ENCODE measurements around the gene DDX21.
A peak's percentile ranks its signal among the peaks of the same experiment; 100 is the strongest.
"Not testable (repeated sequence)": the region's sequence is repeated elsewhere in the genome, so short reads cannot be mapped to it uniquely, and the experiment has no call there.

The DDX21 gene

DNA sequence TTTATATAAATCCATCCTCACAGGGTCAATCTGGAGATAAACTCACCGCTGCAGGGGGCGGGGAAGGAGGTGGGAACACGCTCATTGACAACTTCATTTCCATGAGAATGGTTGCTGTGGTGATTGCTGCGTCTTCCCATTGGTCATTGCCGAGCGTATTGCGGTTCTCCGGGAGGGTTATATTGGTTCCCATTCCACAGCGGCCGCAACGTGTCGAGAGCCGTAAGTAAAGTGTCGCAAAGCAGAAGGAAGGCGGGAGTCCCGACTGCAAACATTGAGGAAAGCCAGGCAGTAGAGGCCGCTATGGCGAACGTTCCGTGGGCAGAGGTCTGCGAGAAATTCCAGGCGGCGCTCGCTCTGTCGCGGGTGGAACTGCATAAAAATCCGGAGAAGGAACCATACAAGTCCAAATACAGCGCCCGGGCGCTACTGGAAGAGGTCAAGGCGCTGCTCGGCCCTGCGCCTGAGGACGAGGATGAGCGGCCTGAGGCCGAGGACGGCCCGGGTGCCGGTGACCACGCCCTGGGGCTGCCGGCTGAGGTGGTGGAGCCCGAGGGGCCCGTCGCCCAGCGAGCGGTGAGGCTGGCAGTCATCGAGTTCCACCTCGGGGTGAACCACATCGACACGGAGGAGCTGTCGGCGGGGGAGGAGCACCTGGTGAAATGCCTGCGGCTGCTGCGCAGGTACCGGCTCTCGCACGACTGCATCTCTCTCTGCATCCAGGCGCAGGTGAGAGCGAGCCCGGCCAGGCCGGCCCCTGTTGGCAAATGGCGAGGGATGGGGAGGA is 32.8 kb downstream of the DDX21 start, which contains the start of gene KIFBP:
Gene KIFBP (plus strand): TSS at position 274 of the 787 bp plus-strand sequence. CDS start 30 bp downstream, at position 304.
- peak; percentile 45 to 58 for DNase-seq (ENCODE audit: low read depth in 2 of 2)

DNA sequence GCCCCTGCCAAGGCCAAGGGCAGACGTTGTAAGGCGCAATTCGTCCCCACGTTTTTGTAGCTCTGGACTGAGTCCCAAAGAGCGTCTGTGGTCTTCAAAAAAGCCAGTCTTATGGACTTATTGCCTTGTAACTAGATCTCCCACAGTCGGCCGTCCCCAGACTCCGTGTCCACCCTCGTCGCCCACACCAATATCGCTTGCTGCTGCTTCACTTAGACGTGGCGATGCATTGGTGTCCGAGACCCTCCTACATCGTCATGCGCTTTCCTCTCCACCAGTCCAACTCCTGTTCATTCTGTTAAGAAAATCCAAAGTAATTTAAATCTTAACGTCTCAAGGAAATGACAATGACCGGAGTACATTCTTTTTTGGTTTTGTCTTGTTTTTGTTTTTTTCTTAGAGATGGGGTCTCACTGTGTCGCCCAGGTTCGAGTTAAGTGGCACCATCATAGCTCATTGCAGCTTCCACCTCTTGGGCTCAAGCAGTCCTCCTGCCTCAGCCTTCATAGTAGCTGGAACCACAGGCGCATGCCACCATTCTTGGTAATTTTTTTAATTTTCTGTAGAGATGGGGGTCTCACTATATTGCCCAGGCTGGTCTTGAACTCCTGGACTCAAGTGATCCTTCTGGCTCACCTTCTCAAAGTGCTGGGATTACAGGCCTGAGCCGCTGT is 33.5 kb downstream of the DDX21 start:
- DNase-seq (ENCODE audit: low read depth in 2 of 2): no peak

DNA sequence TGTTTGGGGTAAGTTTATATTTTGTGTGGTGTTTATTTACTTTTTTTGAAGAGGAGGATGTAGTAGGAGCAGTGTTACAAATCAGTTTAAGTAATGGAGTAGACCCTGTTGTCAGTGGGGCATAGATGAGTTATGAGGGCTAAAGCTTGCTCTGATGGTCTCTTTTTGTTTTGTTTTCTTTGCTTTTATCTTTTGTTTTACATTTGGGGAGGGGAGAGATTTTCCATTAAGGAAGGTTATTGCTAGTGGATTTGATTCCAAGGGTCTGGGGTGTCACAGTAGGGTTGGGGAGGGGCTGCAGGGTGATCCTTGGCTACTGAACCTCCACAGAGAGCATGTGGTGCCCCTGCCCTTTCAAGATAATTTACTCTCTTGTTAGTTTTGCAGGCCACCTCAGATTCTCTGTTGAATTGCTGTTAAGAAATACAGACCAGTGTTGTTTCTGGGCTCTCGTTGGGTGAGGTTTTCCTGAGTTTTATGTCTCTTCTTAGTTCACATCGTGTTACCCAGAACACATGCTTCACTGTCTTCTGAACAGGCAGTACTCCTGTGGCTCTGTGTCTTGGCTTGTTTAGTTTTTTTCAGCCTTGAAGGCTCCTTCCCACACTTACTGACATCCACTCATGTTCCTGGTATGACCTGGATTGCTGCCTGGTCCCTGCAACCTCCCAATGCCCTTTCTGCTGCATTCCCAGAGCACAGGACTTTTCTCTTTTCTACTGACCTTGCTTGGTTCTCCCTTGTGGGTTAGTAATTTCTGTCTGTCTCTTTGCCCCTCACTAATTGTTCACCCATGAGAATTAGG is 36.9 kb downstream of the DDX21 start:
- DNase-seq (ENCODE audit: low read depth in 2 of 2): no peak

DNA sequence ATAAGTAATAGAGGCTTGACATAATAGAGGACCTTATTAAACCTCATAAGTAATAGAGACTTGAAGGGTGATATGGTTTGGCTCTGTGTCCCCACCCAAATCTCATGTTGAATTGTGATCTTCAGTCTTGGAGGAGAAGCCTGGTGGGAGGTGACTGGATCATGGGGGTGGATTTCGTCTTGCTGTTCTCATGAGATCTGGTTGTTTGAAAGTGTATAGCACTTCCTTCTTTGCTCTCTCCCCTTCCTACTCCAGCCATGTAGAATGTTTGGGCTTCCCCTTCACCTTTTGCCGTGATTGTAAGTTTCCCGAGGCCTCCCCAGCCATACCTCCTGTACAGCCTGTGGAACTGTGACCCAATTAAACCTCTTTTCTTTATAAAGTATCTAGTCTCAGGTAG is 41.2 kb downstream of the DDX21 start:
- no peak for DNase-seq (ENCODE audit: low read depth in 2 of 2)

DNA sequence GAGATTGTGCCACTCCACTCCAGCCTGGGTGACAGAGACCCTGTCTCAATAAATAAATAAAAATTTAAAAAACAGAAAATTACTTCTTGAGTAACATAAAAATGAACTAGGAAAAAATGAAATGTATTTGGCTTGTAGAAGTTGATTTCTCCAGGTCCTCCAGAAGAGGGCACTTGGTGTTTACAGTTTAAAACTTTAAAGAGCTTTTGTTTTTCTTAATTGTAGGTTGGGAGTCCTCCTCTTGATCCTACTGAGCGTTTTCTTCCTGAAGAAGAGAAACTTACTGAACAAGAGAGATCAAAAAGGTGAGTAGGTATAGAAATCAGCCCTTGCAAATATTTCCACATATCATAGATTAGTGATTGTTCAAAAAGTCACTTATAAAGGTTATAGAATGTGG is 48.9 kb downstream of the DDX21 start:
- DNase-seq (ENCODE audit: low read depth in 2 of 2): no peak

DNA sequence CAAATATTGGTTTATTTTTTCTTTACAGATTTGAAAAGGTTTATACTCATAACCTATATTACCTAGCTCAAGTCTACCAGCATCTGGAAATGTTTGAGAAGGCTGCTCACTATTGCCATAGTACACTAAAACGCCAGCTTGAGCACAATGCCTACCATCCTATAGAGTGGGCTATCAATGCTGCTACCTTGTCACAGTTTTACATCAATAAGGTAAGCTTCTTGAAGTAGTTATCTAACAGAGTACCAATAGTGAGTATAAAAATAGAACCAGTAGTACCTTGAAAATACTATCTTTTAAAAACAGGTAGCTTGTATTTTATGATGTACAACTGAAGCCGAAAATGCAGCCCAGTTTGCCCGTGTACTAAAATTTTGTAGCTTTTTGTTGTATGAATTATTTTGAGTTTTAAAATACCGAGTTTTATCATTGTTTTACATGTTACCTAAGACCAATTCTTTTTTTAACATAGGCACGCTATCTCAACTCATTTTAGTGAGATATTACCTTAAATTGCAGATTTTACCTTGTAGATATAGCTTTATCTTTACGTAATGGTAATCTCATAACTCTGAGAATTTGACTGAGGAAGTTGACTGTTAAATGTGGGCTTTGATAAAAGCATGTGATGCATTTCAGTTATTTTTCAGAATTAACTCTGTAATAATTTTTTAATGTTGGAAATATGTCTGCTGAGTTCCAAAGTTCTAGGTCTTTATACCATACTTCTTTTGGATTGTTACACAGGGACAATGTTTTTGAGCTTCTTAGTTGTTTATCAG is 49.9 kb downstream of the DDX21 start:
- no peak for DNase-seq (ENCODE audit: low read depth in 2 of 2)

DNA sequence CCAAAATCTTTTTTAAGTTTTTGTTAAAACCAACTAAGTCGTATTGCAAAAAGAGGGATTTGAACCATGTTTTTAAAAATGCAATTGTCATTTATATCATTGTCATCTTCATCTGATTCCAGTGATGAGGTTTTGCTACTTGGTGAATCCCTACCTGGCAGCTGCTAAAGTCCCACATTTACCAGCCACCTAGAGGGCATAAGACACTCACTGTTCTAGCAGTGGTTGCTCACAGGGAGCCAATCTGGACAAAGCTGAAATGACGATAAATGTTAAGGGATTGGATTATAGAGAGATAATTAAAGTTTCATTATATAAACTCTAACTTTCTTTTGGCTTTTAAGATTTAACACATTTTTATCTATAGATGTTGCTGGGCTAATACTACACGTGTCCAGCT is 51.3 kb downstream of the DDX21 start:
- DNase-seq (ENCODE audit: low read depth in 2 of 2): no peak

DNA sequence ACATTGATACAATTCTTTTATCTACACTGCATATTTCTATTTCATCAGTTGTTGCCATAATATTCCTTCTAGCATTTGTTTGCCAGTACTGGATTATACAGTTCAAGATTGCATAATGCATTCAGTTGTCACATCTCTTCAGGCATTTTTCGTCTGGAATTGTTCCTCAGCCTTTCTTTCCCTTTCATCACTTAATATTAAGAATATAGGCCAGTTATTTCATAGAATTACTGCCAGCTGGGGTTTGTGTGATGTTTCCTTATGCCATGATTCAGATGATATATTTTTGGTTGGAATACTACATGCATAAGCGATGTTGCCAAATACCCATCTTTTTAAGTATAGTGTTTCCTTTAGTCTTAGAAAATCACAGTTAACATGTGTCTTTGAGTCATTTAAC is 53.4 kb downstream of the DDX21 start:
- no peak for DNase-seq (ENCODE audit: low read depth in 2 of 2)

DNA sequence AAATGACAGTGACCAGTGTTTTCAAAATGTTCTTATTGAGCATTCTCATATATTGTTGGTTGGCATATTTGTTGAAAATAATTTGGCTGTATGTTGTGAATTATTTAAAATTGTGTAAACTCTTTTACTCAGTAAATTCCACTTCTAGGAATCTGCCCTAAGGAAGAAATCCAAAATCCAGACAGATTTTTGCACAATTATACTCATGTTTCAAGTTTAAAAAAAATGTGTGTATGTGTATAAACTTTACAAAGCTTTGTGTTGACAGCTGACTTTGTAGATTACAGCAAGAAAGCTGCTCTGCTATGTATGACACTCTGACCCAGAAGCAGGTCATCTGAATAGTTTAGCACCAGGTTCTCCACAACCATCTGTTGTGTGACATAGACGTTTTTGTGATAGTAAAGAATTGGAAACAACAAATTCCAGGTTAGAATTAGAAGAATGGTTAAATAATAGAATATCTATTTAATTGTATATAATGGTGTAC is 54.2 kb downstream of the DDX21 start:
- DNase-seq (ENCODE audit: low read depth in 2 of 2): no peak

DNA sequence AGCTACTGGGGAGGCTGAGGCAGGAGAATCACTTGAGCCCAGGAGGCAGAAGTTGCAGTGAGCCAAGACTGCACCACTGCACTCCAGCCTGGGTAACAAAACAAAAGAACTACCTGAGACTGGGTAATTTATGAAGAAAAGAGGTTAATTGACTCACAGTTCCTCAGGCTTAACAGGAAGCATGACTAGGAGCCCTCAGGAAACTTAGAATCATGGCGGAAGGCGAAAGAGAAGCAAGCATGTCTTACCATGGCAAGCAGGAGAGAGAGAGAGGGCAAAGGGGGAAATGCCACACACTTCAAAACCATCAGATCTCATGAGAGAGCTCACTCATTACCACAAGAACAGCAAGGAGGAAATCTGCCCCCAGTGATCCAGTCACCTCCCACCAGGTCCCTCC is 56.8 kb downstream of the DDX21 start:
- DNase-seq (ENCODE audit: low read depth in 2 of 2): not testable (repeated sequence)

DNA sequence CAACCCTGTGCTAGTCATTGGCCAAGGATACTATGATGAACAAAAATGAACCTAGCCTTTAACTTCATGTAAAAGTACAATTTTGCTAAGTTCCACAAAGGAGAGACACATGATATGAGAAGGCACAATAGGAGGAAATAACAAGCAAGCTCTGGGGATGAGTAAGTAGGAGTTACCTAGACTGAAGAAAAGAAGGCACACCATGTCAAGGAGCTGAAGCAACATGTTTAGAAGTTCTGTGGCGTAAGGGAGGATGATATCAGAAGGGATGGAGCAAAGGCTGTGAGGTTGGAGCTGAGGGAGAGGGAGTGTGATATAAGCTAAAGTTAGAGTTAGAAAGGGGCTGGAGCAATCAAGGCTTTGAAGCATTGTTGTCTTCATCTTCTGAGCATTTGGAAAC is 58.2 kb downstream of the DDX21 start:
- DNase-seq (ENCODE audit: low read depth in 2 of 2): no peak

DNA sequence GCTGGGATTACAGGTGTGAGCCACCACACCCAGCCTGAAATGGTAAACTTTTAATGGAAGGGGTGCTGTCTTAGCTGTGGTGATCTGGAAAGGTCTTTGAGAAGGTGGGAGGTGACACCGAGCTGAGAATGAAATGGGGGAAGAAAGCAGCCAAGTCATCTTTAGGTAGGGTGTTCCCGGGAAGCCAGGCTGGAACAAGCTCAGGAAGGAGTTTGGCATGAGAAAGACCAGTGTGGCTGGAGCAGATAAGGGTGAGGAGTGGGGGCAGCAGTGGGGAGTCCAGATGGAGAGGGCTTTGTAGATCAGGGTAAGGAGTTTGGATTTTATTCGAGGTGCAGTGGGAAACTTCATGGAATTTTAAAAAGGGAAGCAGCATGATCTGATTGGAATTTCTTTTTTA is 62.6 kb downstream of the DDX21 start:
- DNase-seq (ENCODE audit: low read depth in 2 of 2): no peak

DNA sequence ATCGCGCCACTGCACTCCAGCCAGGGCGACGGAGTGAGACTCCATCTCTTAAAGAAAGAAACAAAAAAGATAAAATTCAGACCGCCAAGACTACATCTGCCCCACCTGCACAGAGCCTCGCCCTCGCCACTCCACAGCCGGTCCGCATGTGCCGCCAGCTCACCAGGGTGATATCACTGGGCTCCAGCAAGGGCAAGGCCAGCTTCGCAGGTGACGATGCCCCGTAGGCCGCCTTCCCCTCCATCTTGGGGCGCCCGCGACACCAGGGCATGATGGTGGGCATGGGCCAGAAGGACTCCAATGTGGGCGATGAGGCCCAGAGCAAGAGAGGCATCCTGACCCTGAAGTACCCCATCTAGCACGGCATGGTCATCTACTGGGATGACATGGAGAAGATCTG is 66.6 kb downstream of the DDX21 start:
- no peak for DNase-seq (ENCODE audit: low read depth in 2 of 2)

DNA sequence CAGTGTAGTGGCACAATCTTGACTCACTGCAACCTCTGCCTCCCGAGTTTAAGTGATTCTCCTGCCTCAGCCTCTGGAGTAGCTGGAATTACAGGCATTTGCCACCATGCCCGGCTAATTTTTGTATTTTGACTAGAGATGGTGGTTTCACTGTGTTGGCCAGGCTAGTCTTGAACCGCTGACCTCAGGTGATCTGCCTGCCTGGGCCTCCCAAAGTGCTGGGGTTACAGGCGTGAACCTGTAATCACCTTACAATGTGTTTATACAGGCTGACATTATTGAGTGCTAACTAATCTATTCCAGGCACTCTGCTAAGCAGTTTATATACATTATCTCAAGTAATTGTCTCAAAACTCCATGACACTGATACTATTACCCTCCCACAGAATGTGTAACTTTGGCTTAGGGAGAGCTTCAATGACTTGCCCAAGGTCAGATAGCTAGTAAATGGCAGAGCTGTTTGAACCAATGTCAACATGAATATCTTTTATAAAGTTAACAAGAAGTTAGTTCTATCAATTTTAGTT is 69.5 kb downstream of the DDX21 start:
- no peak for DNase-seq (ENCODE audit: low read depth in 2 of 2)

DNA sequence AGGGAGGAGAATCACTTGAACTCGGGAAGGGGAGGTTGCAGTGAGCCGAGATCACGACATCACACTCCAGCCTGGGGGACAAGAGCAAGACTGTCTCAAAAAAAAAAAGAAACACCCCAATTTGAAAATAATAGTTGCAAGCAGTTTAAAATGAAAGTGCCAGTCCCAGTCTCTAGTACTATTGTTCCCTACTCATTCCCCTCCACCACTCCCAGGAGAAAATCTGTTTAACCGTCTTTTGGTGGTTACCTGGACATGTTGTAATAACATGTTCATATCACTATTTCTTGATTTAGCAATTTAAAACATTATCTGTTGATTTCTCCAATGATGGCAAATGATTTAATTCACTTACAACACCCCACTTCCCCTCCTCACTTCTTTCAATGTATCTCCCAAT is 77.3 kb downstream of the DDX21 start:
- DNase-seq (ENCODE audit: low read depth in 2 of 2): no peak
